Testis (tissue), 3 donors: Measurements from ENCODE around the gene RAB13. TPM values are rescaled to one million over a fixed set of nuclear protein-coding genes. Genes with fewer than 3 reads are reported as not detected.
A peak's percentile ranks its signal among the peaks of the same experiment; 100 is the strongest.

Experiments used
- DNase-seq: peaks from one replicate; pipeline ENCODE4 v3.0.0-alpha.2; 2019
- H3K27ac ChIP-seq, 2 donors: fragments of 200-600 bp; sonication (generic); one replicate each; pipeline ENCODE4 v1.5.1; 2019
- H3K27me3 ChIP-seq: fragments of 200-600 bp; sonication (generic); one replicate; pipeline ENCODE4 v1.5.1; 2019
- H3K36me3 ChIP-seq: fragments of 200-600 bp; sonication (generic); one replicate; pipeline ENCODE4 v1.5.1; 2017; ENCODE audit warnings: low read depth; ENCODE audit errors: missing control alignments
- H3K4me1 ChIP-seq: fragments of 200-600 bp; sonication (generic); one replicate; pipeline ENCODE4 v1.5.1; 2019
- H3K4me3 ChIP-seq, 2 donors: fragments of 200-600 bp; sonication (generic); one replicate each; pipeline ENCODE4 v1.5.1; 2017 to 2019
- H3K9me3 ChIP-seq: fragments of 200-600 bp; sonication (generic); one replicate; pipeline ENCODE4 v1.5.1; 2017
- CTCF ChIP-seq, 3 experiments: fragments of 450-650 bp in 2 of 3; fragments of 200-600 bp in 1 of 3; sonication (generic) in 1 of 3; IDR thresholded peaks; one replicate each; pipeline ENCODE4 v1.5.1; 2016 to 2019; ENCODE audit warnings: antibody characterized with exemption in 3 of 3, mild to moderate bottlenecking in 2 of 3, moderate library complexity in 1 of 3
- POLR2A ChIP-seq: fragments of 450-650 bp; IDR thresholded peaks from one replicate; pipeline ENCODE4 v1.6.1; 2017; ENCODE audit warnings: antibody characterized with exemption, mild to moderate bottlenecking, moderate library complexity
- WGBS, 2 donors: methylation state at CpG; one replicate each; pipeline ENCODE4 v1.1.5; 2018; 5-methylcytosine and 5-hydroxymethylcytosine counted together
- intact Hi-C: fragments of 100-400 bp; cut with DNase I; formaldehyde crosslinking; loops from one replicate; pipeline ENCODE4 v1.15.1; 2023; ENCODE audit warnings: low total_unique reads
- polyA plus RNA-seq: library from polyadenylated mRNA; stranded (reverse); fragments of 350-450 nt; fragmentation: Illumina TruSeq; extraction: RNeasy Lipid Tissue Mini Kit (QIAGEN cat#74804); gene quantifications from one replicate; pipeline ENCODE4 v1.2.3, GENCODE V29; 2014; ENCODE audit warnings: low read depth, low replicate concordance; ENCODE audit not compliant: insufficient read depth
- total RNA-seq, 2 donors: library from RNA; depleted of rRNA; stranded (reverse); fragments of >200 nt; gene quantifications; one replicate each; pipeline ENCODE4 v1.2.3, GENCODE V29; 2016

The RAB13 gene
- total and polyA plus RNA-seq, 3 donors from 2014 or later, result 37.6 to 82.8 (median 45.2) TPM

GRCh38 chr1:153995202-153995601 lies 9.1 kb upstream of the RAB13 start:
- Histone ChIP-seq H3K27me3 (no peaks in the 10 kb centered on the region), H3K27ac (no peak overlapping the region), H3K9me3 (no peaks in the 10 kb centered on the region), H3K4me3 (no peak overlapping the region), H3K4me1 (peaks cover 14% of the 10 kb centered on the region), H3K36me3 (no peaks in the 10 kb centered on the region)
- TF ChIP-seq POLR2A, result no peak
- TF ChIP-seq CTCF (IDR thresholded peaks at IDR 0.05), result no peak
- intact Hi-C loops, result no loop called here
- DNase-seq, result no peak
- 62 to 66% methylated on average over 3 of the region's 3 CpGs for WGBS, 2 donors

DNA sequence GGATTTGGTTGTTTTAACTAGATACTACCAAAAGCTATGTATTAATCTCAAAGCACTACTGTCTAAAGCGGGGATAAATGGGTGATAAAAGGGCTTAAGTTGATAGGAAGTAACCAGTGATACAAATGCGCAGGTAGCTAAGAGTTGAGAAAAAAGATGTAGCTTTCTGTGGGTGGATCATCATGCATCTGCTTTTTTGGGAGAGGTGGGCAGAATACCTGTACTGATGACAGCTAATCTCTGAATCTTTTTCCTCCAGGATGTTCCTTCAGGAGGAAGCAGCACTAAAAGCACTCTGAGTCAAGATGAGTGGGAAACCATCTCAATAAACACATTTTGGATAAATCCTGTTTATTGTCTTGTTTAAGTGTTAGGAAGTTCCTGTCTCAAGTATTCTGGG lies 5.7 kb upstream of the RAB13 start:
- peak overlapping the region in 1 of 2 donors; percentile 95 for H3K27ac ChIP-seq
- DNase-seq, result no peak
- intact Hi-C loops, result no loop called here
- H3K9me3 ChIP-seq, result no peaks in the 10 kb centered on the region
- TF ChIP-seq CTCF (IDR thresholded peaks at IDR 0.05), result no peak
- TF ChIP-seq POLR2A, result no peak
- H3K36me3 ChIP-seq, result no peaks in the 10 kb centered on the region
- peaks cover 20% of the 10 kb centered on the region for H3K4me1 ChIP-seq
- H3K4me3 ChIP-seq, result peak overlapping the region in 1 of 2 donors; percentile 95
- 60 to 65% methylated on average over 2 of the region's 2 CpGs for WGBS, 2 donors
- H3K27me3 ChIP-seq, result no peaks in the 10 kb centered on the region

GRCh38 chr1:153991151-153991630 lies 5.1 kb upstream of the RAB13 start:
- TF ChIP-seq POLR2A (no peak), CTCF (IDR thresholded peaks at IDR 0.05) (no peak)
- WGBS, 2 donors, result 6 to 7% methylated on average over 9 of the region's 9 CpGs
- intact Hi-C loops, result no loop called here

DNA sequence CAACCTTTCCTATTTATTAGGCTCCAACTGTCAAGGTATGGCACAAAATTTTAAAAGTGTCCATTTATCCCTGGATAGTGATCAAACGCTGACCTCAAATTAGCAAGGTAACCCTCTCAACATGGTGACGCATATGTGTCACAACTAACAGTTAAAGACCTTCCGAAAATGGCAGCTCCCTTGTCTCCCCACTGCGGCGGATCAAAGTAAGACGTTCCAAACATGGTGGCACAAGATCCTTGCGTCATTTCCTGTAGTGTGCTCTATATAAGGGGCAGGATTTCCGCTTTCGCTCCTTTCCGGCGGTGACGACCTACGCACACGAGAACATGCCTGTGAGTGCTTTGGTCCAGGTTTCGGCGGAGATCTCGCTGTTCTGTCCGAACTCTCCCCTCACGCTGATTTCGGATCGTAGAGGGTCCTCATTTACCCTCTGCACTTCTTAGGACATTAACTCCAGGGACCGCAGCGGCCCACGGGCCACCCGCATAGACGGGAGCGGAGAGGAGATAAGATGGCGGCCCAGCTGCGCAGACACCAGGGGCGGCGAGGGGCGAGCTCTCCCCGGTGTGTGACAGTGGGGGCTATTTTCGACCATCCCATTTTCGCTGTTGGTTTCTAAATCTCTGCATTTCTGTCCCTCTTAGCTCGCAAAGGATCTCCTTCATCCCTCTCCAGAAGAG lies 4.5 kb upstream of the RAB13 start, which contains the start of gene RPS27:
Gene RPS27 (plus strand): TSS at position 295 of the 683 bp plus-strand sequence. CDS start 35 bp downstream, at position 330.
- 0% methylated on average over 36 of the region's 36 CpGs for WGBS, 2 donors
- DNase-seq, result peak; percentile 95
- Histone ChIP-seq H3K27me3 (no peaks in the 10 kb centered on the region), H3K4me3 (peak within 1 kb of the TSS; percentile 82 to 95), H3K27ac (peak within 1 kb of the TSS; percentile 95 to 98), H3K36me3 (no peaks in the 10 kb centered on the region), H3K9me3 (no peaks in the 10 kb centered on the region), H3K4me1 (peaks cover 21% of the 10 kb centered on the region)
- intact Hi-C loops, result no loop called here
- TF ChIP-seq POLR2A, result peak; percentile 84
- TF ChIP-seq CTCF (IDR thresholded peaks at IDR 0.05), result peak in 1 of 3 experiments; percentile 27

More at GRCh38 chr1:153991151-153991630, 5.1 kb upstream of the RAB13 start:
- H3K4me3 ChIP-seq, result peak overlapping the region; percentile 82 to 95
- peak overlapping the region; percentile 95 to 98 for H3K27ac ChIP-seq
- no peak for DNase-seq
- H3K4me1 ChIP-seq, result peaks cover 20% of the 10 kb centered on the region
- H3K27me3 ChIP-seq, result no peaks in the 10 kb centered on the region
- no peaks in the 10 kb centered on the region for H3K9me3 ChIP-seq
- no peaks in the 10 kb centered on the region for H3K36me3 ChIP-seq

DNA sequence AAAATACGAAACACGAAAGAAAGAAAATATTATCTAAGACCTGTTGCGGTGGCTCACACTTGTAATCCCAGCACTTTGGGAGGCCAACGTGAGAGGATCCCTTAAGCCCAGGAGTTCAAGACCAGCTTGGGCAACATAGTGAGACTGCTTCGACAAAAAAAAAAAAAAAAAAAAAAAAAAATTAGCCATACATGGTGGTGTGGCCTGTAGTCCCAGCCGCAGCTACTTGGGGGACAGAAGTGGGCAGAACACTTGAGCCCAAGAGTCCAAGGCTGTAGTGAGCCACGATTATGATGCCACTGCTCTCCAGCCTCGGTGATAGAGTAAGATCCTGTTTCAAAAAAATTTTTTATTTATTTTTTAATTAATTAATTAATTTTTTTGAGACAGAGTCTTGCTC lies 1.5 kb upstream of the RAB13 start:
- H3K27ac ChIP-seq, result peak overlapping the region in 1 of 2 donors; percentile 92
- no peak for TF ChIP-seq CTCF (IDR thresholded peaks at IDR 0.05)
- no peak for TF ChIP-seq POLR2A
- H3K9me3 ChIP-seq, result no peaks in the 10 kb centered on the region
- H3K27me3 ChIP-seq, result no peaks in the 10 kb centered on the region
- no peak for DNase-seq
- H3K36me3 ChIP-seq, result no peaks in the 10 kb centered on the region
- WGBS, 2 donors, result 64 to 85% methylated on average over 8 of the region's 8 CpGs
- H3K4me3 ChIP-seq, result no peak overlapping the region
- peaks cover 30% of the 10 kb centered on the region for H3K4me1 ChIP-seq
- intact Hi-C loops, result no loop called here
